ENCODE results near the gene PLPP3. TPM values are rescaled to one million over a fixed set of nuclear protein-coding genes. Genes with fewer than 3 reads are reported as not detected.

Gene PLPP3
- total RNA-seq = 265 and 554 TPM in 2 replicates

GRCh38 chr1:56578963-56579875 is at the start of gene PLPP3:
PLPP3 (minus strand) TSS chr1:56579563; CDS start chr1:56579016, 547 bp downstream.

Other genes starting within 250 kb of the PLPP3 start
- gene PRKAA2, start 65.8 kb upstream of the PLPP3 start, total RNA-seq = 3.0 and 4.1 TPM in 2 replicates
- gene FYB2, start 239.8 kb upstream of the PLPP3 start, total RNA-seq = not detected in 2 replicates